OCI-LY3 (cell line): ENCODE data around the gene MACROD2.
A peak's percentile ranks its signal among the peaks of the same experiment; 100 is the strongest.
"Not testable (repeated sequence)": the region's sequence is repeated elsewhere in the genome, so short reads cannot be mapped to it uniquely, and the experiment has no call there.

Experiments
- H2AFZ ChIP-seq: fragments of 200-600, 300-600 bp; shearing (Covaris generic); 2 replicates; pipeline ENCODE4 v1.6.0; 2014; ENCODE audit warnings: antibody characterized with exemption, low read depth, low read length
- H3K27ac ChIP-seq: fragments of 200-600, 300-600 bp; sonication (generic); 2 replicates; pipeline ENCODE4 v1.5.1; 2014; ENCODE audit warnings: mild to moderate bottlenecking, low read length, moderate library complexity, mixed read lengths
- H3K27me3 ChIP-seq: fragments of 200-600, 300-600 bp; sonication (generic); 2 replicates; pipeline ENCODE4 v1.6.1; 2014; ENCODE audit warnings: low read depth, low read length, mixed read lengths
- H3K36me3 ChIP-seq: fragments of 200-600, 300-600 bp; sonication (generic); replicated peaks from 2 replicates; pipeline ENCODE3; 2014; ENCODE audit warnings: low read depth, low read length, mixed read lengths
- H3K4me1 ChIP-seq: fragments of 300-600, 200-600 bp; sonication (generic); 2 replicates; pipeline ENCODE4 v1.6.1; 2014; ENCODE audit warnings: low read length, mixed read lengths
- H3K4me2 ChIP-seq: fragments of 200-600, 300-600 bp; sonication (generic); 2 replicates; pipeline ENCODE4 v1.6.1; 2014; ENCODE audit warnings: low read length, mixed read lengths
- H3K4me3 ChIP-seq: fragments of 300-600, 200-600 bp; sonication (generic); 2 replicates; pipeline ENCODE4 v1.5.1; 2014; ENCODE audit warnings: antibody characterized with exemption, mild to moderate bottlenecking, low read length, moderate library complexity
- H3K79me2 ChIP-seq: fragments of 300-600, 200-600 bp; shearing (Covaris generic); 2 replicates; pipeline ENCODE4 v1.6.1; 2014; ENCODE audit warnings: mild to moderate bottlenecking, low read length, mixed read lengths
- H3K9ac ChIP-seq: fragments of 300-600, 200-600 bp; shearing (Covaris generic); 2 replicates; pipeline ENCODE4 v1.6.0; 2014; ENCODE audit warnings: mild to moderate bottlenecking, low read length, moderate library complexity
- H3K9me3 ChIP-seq: fragments of 200-600, 300-600 bp; shearing (Covaris generic); 2 replicates; pipeline ENCODE4 v1.6.1; 2014; ENCODE audit warnings: low read length, mixed read lengths; ENCODE audit not compliant: insufficient read depth
- H4K20me1 ChIP-seq: fragments of 200-600, 300-600 bp; sonication (generic); 2 replicates; pipeline ENCODE4 v1.6.1; 2016; ENCODE audit warnings: low read length, mixed read lengths; ENCODE audit not compliant: insufficient read depth
- EZH2phosphoT487 ChIP-seq: fragments of 200-600 bp; shearing (Covaris generic); IDR thresholded peaks from 2 replicates; pipeline ENCODE4 v1.6.1; 2018; ENCODE audit warnings: antibody characterized with exemption, mixed run types, low read depth
- TF ChIP-seq, protein P1 (sequence below): fragments of 200-600, 300-600 bp; sonication (generic); IDR thresholded peaks from 2 replicates; pipeline ENCODE4 v1.5.1; 2014; ENCODE audit warnings: antibody characterized with exemption, low read length, low read depth

The MACROD2 gene

DNA sequence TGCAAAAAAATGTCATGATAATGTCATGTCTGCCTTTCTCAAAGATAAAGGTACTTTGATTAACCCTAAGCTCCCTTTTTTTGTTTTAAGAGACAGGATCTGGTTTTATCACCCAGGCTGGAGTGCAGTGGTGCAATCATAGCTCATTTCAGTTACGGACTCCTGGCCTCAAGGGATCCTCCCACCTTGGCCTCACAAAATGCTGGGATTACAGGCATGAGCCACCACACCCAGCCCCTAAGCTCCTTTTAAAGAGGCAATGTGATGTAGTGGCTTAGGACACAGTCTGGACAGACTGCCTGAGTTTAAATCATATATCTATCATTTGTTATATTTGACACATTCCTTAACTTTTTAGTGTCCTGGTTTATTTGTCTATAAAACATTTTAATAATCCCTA is 265.1 kb downstream of the MACROD2 start:
- Histone ChIP-seq H3K4me2 (no peak overlapping the region), H4K20me1 (no peaks in the 10 kb centered on the region), H3K36me3 (no peaks in the 10 kb centered on the region), H3K4me3 (no peak overlapping the region), H3K9ac (no peak overlapping the region), H3K4me1 (no peaks in the 10 kb centered on the region), H3K27ac (no peak overlapping the region), H2AFZ (no peak overlapping the region), H3K27me3 (no peaks in the 10 kb centered on the region), H3K9me3 (no peaks in the 10 kb centered on the region), H3K79me2 (no peaks in the 10 kb centered on the region)
- TF ChIP-seq EZH2phosphoT487 = no peak
- TF ChIP-seq, protein P1, sequence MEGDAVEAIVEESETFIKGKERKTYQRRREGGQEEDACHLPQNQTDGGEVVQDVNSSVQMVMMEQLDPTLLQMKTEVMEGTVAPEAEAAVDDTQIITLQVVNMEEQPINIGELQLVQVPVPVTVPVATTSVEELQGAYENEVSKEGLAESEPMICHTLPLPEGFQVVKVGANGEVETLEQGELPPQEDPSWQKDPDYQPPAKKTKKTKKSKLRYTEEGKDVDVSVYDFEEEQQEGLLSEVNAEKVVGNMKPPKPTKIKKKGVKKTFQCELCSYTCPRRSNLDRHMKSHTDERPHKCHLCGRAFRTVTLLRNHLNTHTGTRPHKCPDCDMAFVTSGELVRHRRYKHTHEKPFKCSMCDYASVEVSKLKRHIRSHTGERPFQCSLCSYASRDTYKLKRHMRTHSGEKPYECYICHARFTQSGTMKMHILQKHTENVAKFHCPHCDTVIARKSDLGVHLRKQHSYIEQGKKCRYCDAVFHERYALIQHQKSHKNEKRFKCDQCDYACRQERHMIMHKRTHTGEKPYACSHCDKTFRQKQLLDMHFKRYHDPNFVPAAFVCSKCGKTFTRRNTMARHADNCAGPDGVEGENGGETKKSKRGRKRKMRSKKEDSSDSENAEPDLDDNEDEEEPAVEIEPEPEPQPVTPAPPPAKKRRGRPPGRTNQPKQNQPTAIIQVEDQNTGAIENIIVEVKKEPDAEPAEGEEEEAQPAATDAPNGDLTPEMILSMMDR = no peak

DNA sequence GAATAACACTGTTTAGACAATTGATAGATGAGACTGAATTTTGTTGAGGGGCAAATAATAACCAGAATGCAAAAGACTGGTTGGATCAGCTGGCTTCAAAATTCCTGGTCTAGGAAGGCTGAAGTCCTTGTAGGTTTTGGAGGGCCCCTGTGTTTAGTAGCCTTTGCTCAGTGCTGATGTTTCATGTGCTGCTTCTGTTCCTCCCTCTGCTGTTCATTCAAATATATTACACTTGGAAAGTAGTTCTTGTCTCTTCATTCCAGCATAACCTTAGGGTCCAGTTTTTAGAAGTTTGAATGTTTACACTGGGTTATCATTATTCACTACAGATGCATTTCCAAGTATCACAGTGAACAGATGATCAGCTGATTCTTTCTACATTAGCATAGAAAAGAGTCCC is 269.6 kb downstream of the MACROD2 start:
- Histone ChIP-seq H3K36me3 (no peaks in the 10 kb centered on the region), H3K4me3 (no peak overlapping the region), H3K79me2 (no peaks in the 10 kb centered on the region), H3K4me2 (no peak overlapping the region), H3K9ac (no peak overlapping the region), H3K9me3 (no peaks in the 10 kb centered on the region), H2AFZ (peak overlapping the region; percentile 33; the same call in 1 of the 2 replicates), H3K27me3 (no peaks in the 10 kb centered on the region), H3K27ac (no peak overlapping the region), H3K4me1 (no peaks in the 10 kb centered on the region), H4K20me1 (no peaks in the 10 kb centered on the region)
- TF ChIP-seq EZH2phosphoT487 = no peak
- TF ChIP-seq, protein P1 = peak; percentile 65

- no peak overlapping the region for H3K27ac ChIP-seq
- TF ChIP-seq, protein P1 = no peak
- TF ChIP-seq EZH2phosphoT487 = no peak
- H3K4me1 ChIP-seq = no peaks in the 10 kb centered on the region
- H3K4me3 ChIP-seq = no peak overlapping the region
- H4K20me1 ChIP-seq = no peaks in the 10 kb centered on the region
- H3K9me3 ChIP-seq = no peaks in the 10 kb centered on the region
- H3K27me3 ChIP-seq = no peaks in the 10 kb centered on the region
- H3K79me2 ChIP-seq = no peaks in the 10 kb centered on the region
- no peak overlapping the region for H3K4me2 ChIP-seq
- no peaks in the 10 kb centered on the region for H3K36me3 ChIP-seq
- H2AFZ ChIP-seq = no peak overlapping the region
- H3K9ac ChIP-seq = no peak overlapping the region
Observed at GRCh38 chr20:14266246-14266645, 270.9 kb downstream of the MACROD2 start.

- not testable (repeated sequence) for H3K27me3 ChIP-seq, H3K4me1 ChIP-seq, H3K9me3 ChIP-seq, H4K20me1 ChIP-seq, H3K27ac ChIP-seq, H3K79me2 ChIP-seq, H2AFZ ChIP-seq, H3K36me3 ChIP-seq, H3K4me2 ChIP-seq, H3K9ac ChIP-seq, H3K4me3 ChIP-seq
Observed at GRCh38 chr20:14270751-14271150, 275.4 kb downstream of the MACROD2 start.

GRCh38 chr20:14282140-14282539 is 286.8 kb downstream of the MACROD2 start:
- H3K9me3 ChIP-seq = no peaks in the 10 kb centered on the region
- H3K9ac ChIP-seq = no peak overlapping the region
- TF ChIP-seq, protein P1 = no peak
- TF ChIP-seq EZH2phosphoT487 = no peak
- no peaks in the 10 kb centered on the region for H3K27me3 ChIP-seq
- H3K27ac ChIP-seq = no peak overlapping the region
- no peaks in the 10 kb centered on the region for H3K36me3 ChIP-seq
- H2AFZ ChIP-seq = no peak overlapping the region
- H4K20me1 ChIP-seq = no peaks in the 10 kb centered on the region
- peaks cover 8% of the 10 kb centered on the region; the same call in 1 of the 2 replicates for H3K4me1 ChIP-seq
- no peak overlapping the region for H3K4me2 ChIP-seq
- no peak overlapping the region for H3K4me3 ChIP-seq
- no peaks in the 10 kb centered on the region for H3K79me2 ChIP-seq
